Renal cortical epithelial cell (primary cell): ENCODE measurements around the gene ACOXL. TPM values are rescaled to one million over a fixed set of nuclear protein-coding genes. Genes with fewer than 3 reads are reported as not detected.
"Not testable (repeated sequence)": the region's sequence is repeated elsewhere in the genome, so short reads cannot be mapped to it uniquely, and the experiment has no call there.

Experiments
- DNase-seq: peaks from one replicate; pipeline ENCODE4 v3.0.0-alpha.2; 2011; ENCODE audit warnings: low read depth
- total RNA-seq: library from RNA; depleted of rRNA; stranded (reverse); fragments of >200 nt; gene quantifications from 2 replicates; pipeline ENCODE4 v1.2.3, GENCODE V29; 2014

ACOXL gene
- total RNA-seq, 1 donor from 2014 or later = not detected

DNA sequence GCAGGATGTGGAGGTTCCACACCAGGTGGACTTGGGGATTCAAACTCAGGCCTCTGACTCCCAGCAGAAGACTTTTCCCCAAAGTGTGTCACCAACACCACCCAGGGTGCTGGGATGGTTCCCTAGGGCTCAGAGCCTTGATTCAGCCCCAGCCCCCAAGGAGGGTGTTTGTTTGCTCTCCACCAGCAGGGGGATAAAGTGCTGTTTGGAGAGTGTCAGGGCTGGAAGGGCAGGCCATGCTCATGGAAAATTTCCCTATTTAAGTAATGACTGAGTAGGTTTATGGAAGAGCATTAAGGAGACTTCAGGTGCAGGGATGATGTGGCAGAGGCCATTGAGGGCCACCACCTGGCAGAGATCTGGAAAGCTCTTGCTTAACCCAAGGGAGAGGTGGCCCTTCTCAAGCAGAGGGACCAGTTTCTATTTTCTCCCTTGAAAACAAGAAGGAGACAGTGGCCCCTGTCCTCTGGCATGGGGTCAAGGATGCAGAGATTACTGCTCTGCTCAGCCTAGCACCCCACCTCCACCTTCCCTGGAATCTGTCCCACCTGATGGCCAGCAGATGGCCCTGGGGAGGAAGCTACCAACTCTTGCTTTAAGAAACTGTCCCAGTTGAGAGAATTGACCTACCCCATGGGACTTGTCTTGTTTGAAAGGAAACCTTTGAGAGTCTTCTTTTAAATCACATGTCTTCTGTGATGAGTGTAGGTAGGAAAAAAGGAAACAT is 122.1 kb downstream of the ACOXL start:
- DNase-seq = no peak

DNA sequence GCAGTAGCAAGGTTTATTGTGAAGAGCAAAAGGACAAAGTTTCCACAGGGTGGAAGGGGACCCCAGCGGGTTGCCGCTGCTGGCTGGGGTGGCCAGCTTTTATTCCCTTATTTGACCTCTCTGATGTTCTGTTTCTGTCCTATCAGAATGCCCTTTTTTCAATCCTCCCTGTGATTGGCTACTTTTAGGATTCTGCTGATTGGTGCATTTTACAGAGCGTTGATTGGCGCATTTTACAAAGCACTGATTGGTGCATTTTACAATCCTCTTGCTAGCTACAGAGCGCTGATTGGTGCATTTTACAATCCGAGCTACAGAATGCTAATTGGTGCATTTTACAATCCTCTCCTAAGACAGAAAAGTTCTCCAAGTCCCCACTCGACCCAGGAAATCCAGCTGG is 123.5 kb downstream of the ACOXL start:
- DNase-seq = not testable (repeated sequence)

DNA sequence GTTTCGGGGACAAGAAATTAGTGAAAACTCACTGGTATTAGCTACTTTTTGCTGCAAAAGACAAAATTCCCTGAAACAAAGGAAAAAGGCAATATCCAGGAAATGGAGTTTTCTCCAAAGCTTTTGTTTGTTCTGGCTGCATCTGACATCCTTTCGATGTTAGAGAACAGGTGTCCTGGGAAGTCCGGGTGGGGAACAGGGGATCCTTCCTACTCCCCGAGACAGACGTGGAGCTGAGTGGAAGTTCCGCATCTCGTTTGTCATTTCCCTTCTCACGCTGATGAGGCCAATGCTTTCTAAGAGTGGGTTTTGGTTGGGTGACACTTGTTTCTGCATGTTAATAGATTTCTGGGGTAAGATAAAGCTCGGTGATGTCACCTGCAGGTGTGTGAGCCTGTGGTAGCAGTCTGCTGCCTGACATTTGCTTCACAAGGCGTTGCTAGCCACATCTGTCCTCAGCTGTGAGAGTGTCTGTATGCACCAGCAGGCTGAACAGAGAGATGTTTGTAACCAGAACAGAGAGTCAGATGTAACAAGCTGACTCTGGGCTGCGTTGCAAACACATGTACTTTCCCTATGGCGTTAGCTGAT is 125.9 kb downstream of the ACOXL start:
- DNase-seq = no peak

GRCh38 chr2:110858993-110859701 is 126.8 kb downstream of the ACOXL start:
- DNase-seq = no peak

DNA sequence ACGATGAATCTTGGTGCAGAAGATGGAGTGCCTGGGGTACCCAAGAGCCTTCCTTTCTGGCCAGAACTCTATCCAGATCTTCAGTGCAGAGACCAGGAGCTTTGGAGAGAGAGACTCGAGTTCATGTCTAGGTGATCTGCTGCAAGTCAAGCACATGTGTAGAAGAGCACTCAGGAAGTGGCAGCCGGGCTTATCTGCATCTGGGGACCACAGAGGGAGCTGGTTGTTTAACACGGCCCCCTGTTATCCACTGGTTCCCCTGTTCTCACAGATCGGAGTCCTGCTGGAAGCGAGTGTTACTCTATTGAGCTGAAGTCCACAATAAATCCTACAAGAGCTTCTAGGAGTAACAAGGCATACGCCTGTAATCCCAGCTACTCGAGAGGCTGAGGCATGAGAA is 128.3 kb downstream of the ACOXL start:
- no peak for DNase-seq

GRCh38 chr2:110861616-110862260 is 129.4 kb downstream of the ACOXL start:
- DNase-seq = no peak

GRCh38 chr2:110863726-110864125 is 131.4 kb downstream of the ACOXL start:
- no peak for DNase-seq

DNA sequence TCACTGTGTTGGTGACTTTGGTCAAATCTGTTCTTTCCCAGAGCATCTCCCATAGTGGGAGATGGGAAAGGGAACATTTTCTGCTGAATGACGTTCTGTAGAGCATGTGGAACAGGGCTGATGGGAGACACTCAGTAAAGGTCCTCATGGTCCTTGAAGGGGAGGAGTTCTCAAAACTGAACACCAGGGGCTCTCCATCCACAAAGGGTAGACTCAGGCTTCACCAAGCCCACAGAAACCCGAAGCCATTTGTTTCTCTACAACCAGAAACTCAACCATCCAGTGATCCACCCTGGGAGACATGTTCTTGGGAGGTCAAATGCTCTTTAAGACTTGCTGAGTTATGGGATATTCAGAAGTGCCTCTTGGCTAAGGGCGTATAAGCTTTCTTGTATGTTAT is 131.8 kb downstream of the ACOXL start:
- DNase-seq = no peak

DNA sequence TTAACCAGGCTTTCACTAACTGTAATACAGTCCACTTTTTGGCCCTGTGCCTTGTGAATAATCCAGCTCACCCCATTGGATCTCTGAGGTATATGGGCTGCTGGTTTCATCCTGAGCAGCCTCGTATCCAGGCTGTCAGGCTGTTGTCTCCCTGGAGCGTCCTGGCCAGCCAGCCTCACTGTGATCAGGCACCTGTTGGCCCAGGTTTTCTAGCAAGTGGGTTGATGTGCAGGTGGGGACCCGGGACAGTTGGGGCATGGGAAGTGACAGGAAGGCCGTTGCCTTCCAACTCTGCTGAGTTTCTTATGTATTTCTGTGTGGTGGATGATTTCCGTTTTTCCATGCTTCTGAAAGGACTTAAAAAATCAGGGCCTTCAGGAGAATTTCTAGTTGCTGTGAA is 132.4 kb downstream of the ACOXL start:
- DNase-seq = no peak

DNA sequence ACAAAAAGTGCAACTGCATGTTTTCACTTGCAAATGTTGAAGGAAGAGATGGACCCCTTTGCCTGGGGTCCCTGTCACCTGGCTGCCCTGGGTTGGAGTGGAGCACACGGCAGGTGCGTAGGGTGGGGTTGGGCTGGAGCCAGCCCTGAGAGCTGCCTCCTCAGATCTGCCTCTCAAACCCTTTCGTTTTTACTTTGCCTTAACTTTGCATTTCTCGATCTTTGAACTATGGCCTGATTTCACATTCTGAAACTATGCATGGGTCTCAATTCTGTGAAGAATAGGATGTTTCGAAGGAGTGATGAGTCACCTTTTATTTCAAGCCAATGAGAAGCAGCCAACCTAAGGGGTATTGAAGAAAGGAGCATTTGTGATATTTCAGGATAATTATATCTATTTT is 132.8 kb downstream of the ACOXL start:
- peak; percentile 58 for DNase-seq

- DNase-seq = no peak
Measured at GRCh38 chr2:110866045-110866444, 133.7 kb downstream of the ACOXL start.

DNA sequence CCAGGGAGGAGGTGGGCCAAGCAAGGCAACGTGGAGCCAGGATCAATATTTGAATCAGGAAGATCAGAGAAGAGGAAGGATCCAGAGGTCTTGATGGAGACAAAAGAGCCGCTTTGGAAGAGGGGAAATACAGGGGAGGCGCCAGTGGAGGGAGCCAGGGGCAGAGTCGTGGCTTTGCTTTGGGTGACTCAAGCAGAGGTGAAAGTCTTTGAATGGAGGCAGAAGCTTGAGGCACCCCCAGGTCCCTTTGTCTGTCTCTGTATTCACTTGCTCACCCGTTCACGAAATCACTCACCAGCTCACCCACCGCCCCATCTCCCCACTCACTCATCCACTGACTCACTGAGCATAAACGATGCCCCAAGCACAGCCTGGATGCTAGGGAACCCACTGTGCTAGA is 134.1 kb downstream of the ACOXL start:
- DNase-seq = no peak

- no peak for DNase-seq
Measured at GRCh38 chr2:110867078-110867477, 134.7 kb downstream of the ACOXL start.

DNA sequence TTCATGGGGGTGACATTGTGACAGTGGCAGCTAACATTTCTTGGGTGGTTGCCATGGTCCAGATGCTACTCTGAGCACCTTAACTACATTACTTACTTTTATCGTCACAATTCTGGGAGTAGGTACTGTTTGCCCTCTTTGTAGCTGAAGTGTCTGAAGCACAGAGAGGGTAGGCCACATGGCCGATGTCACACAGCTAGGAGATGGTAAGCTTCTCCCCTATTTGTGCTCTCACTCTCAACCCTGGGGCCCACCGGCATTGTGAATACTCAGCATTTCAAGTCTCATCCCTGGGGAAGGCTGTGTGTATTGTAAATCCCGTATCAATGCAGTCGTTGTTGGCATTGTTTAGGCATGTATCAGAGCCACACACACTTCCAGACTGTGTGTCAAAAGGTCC is 136.6 kb downstream of the ACOXL start:
- no peak for DNase-seq

- DNase-seq = peak; percentile 88
Measured at GRCh38 chr2:110869472-110870446, 137.4 kb downstream of the ACOXL start.

DNA sequence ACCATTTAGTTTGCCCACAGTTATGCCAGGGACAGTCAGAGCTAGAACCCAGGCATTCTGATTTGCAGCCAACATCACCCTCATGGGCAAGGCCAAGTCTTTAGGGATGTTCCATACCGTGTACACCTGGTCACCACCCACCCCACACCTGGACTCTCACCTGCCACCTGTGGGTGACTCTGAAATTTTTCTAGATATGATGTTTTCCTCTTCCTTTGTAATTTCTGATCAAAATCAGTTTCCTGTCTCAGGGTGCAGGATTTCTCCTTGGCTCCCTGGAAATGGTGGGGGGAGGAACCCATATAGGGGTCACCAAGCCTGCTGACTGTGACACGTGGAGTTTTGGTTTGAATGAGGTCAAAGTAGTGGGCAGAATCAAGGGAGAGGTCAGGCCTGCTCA is 138.2 kb downstream of the ACOXL start:
- DNase-seq = no peak

DNA sequence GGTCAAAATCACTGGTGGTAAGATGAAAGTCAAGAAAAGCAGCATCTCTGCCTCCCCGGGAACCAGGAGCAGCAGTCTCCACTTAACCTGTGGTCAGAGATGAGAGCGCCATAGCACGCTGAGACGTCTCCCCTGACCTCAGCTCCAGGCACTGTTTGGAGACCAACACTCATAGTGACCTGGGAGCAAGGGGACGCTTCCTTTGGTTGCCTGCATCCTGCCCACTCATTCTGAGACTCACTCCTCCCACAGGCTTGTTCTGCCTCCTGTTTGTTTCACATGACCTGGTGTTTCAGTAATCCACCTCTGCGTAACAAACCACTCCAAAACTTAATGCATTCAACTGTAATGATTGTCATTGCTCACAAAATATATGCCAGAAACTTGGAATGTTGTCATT is 139.3 kb downstream of the ACOXL start:
- no peak for DNase-seq

GRCh38 chr2:110872521-110872920 is 140.1 kb downstream of the ACOXL start:
- no peak for DNase-seq

DNA sequence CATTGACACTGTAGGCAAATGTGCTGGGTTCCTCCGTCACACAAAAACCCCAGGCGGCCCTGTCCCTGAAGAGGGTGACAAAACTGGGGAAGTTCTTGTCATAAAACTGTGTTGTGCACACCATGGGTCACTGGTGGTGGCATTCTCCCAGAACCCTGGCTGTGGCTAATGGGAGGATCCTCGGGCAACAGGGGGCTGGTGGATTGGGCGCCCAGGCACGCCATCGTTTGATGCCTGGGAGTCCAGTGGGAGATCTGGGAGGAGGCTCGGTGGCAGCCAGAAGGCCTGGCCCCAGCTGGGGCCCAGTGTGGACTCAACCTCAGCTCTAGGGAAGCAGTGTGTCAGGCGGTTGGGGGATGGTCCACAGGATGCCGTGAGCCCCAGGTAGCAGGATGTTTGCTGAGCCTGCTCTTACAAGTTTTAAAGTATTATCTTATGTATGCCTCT is 140.7 kb downstream of the ACOXL start:
- DNase-seq = no peak

DNA sequence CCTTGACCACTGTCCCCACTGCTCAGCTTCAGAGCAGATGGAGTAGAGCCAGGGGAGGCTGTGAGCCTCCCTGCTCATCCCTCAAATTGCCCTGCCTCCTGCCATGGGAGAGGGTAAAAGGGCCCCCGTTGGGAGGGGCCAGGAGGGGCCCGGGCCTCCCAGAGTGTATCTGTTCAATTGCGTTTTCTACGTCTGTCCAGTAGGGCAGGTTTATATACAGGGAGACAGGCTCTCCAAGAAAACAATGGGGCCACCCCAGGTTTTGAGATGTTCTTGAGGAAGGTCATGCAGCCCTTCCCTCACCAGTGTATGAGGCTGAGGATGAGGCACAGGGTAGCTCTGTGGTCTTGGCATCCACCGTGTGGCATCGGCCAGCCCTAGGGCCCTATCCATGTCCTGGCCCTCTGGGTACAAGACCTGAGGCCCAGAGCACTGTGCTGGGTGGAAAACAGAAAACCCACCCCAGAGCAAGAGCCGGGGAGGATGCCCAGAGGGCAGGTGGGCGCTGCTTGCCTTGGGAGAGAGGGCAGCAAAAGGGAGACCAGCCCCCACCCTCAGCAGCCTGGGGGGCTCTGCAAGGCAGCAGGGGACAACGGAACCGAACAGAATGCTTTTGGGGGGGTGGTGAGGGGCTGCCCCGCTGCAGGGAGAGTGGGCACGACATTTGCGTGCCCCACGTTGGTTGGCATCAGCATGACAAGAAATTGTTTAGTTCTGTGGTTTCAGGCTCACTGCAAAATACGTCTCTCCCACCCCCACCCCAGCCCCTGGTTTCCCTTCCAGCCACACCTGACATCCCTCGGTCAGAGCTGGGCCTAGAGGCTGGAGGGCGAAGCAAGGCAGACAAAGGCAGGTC is 141.5 kb downstream of the ACOXL start:
- no peak for DNase-seq
